ENCODE results near the gene COQ10A.
A peak's percentile ranks its signal among the peaks of the same experiment; 100 is the strongest.
"Not testable (repeated sequence)": the region's sequence is repeated elsewhere in the genome, so short reads cannot be mapped to it uniquely, and the experiment has no call there.

Gene COQ10A

DNA sequence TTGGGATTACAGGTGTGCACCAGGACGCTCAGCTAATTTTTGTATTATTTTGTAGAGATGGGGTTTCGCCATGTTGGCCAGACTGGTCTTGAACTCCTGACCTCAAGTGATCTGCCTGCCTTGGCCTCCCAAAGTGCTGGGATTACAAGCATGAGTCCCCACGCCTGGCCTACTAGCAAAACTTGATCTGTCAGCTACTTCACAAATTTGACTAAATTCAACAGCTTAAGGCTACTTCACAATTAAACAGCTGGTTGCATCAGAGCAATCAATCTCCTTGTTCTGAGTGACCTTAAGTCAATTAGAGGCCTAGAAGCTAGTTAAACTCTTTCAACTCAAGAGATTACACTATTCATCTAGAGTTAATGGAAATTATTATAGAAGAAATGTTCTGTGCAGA is 12.2 kb downstream of the COQ10A start:
- DNase-seq (ENCODE audit: low read depth, low spot score), result no peak

DNA sequence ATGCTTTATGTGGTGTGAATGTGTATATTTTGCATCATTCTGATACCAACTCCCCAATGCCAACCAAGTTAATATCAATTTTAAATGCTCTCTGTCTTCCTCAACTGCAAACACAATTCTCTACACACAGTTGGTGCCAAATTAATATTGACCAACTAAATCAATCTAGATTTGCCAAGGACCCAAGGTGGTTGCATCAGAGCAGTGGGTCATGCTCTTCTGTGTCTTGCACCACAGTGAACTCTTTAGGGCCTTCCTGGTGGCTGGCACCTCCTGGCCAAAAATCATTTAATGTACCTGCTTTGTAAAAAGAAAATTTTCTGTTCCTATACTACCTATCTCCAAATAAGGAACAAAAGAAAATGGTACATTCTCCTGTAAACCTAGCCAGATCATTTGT is 14.1 kb downstream of the COQ10A start:
- no peak for DNase-seq (ENCODE audit: low read depth, low spot score)

DNA sequence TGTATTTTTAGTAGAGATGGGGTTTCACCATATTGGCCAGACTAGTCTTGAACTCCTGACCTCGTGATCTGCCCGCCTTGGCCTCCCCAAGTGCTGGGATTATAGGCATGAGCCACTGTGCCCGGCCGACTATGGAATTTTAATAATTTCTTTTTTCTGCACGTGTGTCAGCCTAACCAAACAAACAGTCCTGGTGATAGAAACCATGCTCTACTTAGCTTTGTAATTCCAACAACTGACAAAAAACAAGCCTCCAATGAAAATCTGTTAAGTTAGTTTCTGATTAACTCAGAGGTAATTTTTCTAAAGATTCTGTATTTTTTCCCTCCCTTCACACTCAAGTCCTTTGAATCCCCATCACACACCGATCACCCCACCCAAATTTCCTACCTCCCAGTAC is 15.3 kb downstream of the COQ10A start:
- no peak for DNase-seq (ENCODE audit: low read depth, low spot score)

DNA sequence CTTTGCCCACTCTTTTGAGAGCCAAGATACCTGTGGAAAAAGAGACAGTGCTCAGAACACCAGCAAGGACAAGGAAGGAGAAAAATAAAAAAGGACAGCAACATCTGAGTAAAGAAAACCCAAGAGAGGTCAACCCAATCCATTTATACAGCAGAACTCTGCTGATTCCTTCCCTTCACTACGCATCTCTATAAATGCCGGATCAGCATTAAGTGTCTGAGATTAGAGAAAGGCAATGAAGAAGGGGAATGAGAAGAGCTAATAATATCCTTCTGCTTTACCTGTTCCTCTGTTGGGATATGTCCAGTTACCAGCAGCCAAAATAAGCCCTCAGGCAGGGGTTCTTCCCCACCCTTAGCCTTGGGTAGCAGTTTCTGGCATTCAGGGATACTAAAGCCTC is 15.8 kb downstream of the COQ10A start:
- no peak for DNase-seq (ENCODE audit: low read depth, low spot score)

DNA sequence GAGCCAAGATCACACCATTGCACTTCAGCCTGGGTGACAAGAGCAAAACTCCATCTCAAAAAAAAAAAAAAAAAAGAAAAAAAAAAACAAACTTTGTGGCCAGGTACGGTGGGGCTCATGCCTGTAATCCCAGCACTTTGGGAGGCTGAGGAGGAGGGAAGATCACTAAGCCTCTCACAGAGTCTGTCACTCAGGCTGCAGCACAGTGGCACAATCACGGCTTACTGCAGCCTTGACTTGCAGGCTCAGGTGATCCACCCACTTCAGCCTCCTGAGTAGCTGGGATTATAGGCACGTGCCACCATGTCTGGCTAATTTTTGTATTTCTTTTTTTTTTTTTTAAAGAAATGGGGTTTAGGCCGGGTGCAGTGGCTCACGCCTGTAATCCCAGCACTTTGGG is 17.5 kb downstream of the COQ10A start:
- not testable (repeated sequence) for DNase-seq (ENCODE audit: low read depth, low spot score)

DNA sequence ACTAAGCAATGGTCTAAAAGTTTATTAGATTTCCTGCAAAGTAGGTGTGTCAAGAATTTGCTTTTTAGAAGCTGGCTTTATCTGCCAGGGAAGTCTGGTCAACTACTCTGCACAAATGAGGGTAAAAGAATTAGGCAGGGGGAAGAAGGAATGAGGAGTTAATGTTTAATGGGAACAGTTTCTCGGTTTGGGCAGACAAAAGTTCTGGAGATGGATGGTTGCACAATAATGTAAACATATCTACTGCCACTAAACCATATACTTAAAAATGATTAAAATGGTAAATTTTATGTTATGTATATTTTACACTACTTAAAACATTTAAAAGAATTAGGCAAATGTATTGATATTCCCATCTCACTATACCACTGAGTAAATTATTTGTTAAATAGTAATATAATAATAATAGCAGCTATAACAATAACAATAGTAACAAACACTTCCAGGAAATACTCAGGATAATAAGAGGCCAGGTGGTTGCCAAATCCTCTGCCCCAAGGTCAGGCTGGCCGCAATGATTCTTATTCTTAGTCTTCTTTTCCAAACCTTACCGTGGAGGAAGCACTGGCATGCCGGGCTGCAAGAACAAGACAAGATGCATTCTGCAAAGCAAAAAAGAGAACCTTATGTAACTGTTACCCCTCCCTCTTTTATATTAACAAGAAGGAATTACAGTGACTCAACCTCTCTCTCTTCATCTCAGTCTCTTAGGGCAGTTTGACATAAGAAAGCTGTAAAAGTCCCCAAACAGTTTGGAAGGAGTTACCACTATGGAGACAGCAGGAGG is 19.5 kb downstream of the COQ10A start:
- DNase-seq (ENCODE audit: low read depth, low spot score), result no peak

DNA sequence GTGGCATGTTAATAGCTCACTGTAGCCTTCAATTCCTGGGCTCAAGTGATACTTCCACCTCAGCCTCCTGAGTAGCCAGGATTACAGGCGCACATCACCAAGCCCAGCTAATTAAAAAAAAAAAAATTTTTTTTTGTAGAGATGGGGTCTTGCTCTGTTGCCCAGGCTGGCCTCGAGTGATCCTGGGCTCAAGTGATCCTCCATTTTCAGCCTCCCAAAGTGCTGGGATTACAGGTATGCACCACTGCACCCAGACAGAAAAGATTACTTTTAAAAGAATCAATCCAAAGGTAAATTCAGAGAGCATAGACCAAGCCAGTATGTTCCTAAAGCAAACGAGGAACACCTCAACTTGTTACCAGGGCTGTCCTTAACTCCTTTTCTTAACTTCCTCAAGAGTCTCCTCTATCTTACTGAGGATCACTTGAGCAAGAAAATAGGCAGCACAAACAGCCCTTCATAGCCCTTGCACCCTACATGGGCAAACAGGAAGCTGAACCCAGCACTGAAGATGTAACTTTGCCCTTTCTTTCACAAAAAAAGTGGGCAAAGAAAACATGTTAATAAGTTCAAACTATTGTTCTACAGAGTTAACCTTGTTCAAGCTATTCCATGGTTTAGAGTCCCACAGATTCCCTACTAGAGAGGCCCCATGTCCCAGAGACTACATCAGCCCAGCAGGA is 22.1 kb downstream of the COQ10A start:
- no peak for DNase-seq (ENCODE audit: low read depth, low spot score)

DNA sequence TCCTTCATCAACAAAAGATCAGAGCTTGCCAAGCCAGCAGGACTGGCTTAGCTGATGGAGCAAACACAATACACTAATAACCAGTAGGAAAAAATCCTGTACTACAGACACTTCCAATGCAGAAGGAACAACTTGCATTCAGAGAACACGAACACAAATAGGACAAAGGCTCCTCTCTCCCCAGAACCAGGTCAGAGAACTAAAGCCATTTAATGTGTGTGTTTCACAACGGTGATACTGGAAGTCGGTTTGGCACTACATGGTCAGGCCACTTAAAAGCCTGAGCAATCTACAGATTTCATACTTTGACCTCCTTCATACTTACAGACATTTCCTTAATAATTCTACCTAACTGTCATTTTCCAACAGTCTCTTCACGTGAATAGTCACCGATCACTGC is 27.1 kb downstream of the COQ10A start:
- no peak for DNase-seq (ENCODE audit: low read depth, low spot score)

DNA sequence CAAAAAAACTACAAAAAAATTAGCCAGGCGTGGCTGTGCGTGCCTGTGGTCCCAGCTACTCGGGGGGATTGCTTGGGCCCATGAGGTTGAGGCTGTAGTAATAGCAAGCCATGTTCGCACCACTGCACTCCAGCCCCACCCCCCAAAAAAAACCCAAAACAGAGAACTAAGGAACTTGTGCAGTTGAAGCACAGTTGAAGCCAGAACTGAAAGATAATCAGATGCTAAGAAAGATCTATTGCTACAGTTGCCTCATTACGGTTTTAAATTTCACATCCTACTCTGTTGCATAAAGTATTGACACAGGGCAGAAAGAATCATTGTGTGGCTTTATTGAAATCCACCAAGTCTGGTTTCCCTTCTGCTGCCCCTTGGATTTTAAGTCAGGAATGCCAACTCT is 29.6 kb downstream of the COQ10A start:
- no peak for DNase-seq (ENCODE audit: low read depth, low spot score)

DNA sequence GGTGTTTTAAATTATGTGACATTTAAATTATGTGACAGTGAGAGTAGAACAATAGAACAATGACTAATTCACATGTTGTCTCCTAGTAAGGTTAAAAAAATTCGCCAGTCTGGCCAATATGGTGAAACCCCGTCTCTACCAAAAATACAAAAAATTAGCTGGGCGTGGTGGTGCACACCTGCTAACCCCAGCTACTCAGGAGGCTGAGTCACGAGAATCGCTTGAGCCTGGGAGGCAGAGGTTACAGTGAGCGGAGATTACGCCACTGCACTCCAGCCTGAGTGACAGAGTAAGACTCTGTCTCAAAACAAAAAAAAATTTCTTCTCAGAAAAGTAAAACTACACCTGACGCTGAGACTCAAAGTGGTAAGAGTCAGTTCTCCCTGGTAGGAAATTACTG is 30.7 kb downstream of the COQ10A start:
- no peak for DNase-seq (ENCODE audit: low read depth, low spot score)

DNA sequence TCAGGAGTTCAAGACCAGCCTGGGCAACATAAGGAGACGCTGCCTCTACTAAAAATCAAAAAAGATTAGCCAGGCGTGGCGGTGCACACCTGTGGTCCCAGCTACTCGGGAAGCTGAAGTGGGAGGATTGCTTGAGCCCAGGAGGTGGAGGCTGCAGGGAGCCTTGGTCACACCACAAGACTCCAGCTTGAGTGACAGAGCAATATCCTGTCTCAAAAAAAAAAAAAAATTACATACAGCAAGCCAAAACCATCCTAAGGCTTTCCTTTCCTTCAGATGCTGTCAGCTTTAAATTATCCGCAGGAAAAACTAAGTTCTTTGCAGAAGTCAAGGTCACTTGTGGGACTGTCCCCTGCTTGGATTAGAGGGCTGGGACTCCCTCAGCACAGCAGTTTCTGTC is 32.1 kb downstream of the COQ10A start:
- no peak for DNase-seq (ENCODE audit: low read depth, low spot score)

DNA sequence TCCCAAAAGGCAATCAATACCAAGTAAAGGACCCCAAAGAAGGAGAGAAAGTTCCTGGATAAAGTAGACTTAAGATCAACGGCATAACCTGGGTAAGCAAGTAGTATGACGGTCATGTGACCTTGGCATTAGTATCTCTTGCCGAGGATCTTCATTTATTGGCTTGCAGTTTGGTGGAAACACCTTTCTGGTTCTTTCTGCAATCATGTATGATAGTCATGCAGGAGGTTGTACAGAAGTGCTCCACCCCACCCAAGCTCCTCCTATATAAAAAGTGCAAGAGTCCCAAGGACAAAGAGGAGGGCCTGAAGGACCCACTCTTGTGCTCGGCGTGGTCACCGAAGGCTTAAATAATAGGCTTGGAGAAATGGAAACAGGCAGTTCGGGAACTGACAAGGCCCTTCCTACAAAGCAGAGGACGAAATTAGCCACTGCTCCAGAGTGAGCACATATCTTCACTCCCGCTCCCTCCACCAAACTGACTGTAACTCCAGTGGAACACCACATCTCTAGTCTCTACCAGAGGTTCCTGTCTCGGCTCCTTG is 32.6 kb downstream of the COQ10A start:
- DNase-seq (ENCODE audit: low read depth, low spot score), result no peak

DNA sequence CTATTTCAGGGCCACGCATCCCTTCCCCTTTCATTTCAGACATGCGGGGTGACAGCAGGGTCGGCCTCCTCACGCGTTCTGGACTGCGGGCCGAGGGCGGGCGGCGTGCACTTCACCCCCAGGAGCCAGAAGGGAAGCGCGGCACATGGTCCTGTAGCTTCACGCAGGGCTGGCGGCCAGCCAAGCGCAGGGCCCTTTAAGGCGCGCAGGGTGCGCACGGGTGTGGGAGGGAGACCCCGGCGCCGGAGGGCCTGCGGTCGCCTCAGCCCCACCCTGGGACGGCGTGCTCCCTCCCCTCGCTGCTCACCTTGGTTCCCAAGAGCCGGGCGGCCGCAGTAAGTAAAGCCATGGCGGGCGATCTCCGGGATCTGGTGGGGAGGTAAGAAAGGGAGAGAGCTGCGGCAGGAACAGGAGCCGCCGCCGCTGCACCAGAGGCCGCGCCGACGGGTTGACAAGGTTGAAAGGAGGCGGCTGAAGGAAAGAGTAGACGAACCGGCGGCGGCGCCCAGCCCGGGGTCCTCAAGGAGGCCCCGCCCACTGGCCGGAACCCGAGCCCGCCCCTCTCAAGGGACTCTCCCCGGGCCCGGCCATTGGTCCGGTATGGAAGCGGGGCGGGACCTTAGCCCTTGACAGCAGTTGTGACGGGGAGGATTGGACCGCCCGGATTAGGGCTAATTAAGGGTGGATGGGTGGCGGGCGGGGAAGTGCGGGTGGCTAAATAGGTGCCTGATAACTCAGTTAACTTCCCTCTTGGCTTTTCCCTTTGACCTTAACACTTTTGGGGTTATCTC is 33.3 kb downstream of the COQ10A start, which contains the start of gene CS:
CS (minus strand) TSS at position 478 of the 791 bp plus-strand sequence; CDS start at position 349, 129 bp downstream.
- DNase-seq (ENCODE audit: low read depth, low spot score), result peak; percentile 98

DNA sequence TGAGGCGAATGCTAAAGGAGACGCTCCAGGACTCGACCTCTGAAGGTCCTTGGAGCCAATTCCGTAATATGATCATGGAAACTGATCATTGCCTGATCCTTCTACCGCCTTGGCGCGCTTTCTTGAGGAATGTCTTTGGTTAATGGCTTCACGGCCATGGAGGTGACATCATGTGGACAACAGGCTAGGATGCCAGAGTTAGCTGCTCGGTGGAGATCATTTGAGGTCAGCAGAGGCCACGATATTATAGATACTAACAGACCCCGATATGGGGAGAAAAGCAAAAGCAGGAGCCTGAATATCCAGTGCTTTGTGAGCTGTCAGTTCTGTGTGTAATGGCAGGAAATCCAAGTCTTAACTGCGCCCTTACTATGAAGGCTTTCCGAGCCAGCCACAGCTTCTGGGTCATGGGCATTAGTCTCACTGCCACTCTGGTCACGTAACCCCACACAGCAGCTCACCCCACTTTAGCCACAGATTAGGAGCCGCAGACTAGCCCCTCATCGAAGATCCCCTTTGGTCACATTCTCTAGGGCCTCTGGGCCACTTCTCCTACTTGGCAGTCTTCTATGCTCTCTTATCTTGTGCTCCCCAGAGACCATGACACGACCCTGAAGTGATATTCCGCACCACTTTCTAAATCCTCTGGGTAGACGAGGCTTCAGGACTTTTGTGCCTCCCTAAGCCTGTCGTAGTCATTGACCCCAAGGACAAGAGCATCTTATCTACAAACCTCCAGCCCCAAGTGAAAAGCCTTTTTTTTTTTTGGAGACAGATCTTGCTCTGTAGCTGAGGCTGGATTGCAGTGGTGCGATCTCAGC is 34.1 kb downstream of the COQ10A start:
- no peak for DNase-seq (ENCODE audit: low read depth, low spot score)

DNA sequence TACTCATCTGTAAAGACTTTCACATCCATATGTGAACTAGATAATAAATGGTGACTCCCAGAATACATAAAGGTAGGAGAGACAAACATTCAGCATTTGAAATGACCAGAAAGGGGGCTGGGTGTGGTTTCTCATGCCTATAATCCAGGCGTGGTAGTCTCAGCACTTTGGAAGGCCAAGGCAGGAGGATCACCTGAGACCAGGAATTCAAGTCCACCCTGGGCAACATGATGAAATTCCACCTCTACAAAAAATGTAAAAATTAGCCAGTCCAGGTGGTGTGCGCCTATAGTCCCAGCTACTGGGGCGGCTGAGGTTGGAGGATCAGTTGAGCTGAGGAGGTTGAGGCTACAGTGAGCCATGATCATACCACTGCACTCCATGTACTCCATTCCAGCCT is 37.5 kb downstream of the COQ10A start:
- no peak for DNase-seq (ENCODE audit: low read depth, low spot score)

DNA sequence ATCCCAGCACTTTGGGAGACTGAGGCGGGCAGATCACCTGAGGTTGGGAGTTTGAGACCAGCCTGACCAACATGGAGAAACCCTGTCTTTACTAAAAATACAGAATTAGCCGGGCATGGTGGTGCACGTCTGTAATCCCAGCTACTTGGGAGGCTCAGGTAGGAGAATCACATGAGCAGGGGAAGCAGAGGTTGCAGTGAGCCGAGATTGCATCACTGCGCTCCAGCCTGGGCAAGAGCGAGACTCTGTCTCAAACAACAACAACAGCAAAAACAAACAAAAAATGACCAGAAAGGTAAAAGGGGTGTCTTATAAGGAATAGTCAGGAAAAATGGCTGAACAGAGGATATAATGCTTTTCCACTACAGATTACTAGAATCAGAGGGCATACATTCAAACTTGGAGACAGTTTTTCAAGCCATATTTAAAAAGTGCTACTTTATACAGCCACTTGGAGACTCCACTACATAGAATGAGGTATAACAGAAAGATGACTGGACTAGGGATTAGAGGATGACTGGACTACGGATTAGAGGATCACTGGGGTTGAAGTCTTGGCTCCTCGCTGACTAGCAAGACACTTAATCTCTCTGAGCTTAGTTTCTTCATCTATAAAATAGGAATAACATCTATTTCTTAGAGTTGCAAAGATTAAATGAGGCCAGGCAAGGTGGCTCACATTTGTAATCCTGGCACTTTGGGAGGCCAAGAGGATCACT is 38.3 kb downstream of the COQ10A start:
- no peak for DNase-seq (ENCODE audit: low read depth, low spot score)

DNA sequence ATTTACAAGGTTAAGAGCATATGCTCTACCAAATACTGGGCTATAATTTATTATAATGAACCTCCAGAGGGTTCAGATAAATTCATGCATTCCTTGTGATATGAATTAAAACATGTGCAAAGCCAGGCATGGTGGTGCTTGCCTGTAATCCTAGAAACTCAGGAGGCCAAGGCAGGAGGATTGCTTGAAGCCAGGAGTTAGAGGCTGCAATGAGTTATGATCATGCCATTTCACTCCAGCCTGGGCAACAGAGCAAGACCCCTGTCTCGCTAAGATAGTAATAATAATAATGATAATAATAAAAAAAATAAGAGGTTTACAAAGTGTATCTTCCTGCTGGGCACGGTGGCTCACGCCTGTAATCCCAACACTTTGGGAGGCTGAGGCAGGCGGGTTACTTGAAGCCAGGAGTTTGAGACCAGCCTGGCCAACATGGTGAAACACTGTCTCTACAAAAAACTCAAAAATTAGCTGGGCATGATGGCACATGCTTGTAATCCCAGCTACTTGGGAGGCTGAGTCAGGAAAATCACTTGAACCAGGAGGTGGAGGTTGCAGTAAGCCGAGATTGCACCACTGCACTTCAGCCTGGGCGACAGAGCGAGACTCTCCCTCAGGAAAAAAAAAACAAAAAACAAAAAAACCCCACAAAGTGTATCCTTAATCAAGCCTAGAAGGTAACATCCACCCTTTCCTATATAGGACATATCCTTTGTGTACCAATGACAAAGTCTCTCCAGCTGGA is 40.7 kb downstream of the COQ10A start:
- no peak for DNase-seq (ENCODE audit: low read depth, low spot score)

DNA sequence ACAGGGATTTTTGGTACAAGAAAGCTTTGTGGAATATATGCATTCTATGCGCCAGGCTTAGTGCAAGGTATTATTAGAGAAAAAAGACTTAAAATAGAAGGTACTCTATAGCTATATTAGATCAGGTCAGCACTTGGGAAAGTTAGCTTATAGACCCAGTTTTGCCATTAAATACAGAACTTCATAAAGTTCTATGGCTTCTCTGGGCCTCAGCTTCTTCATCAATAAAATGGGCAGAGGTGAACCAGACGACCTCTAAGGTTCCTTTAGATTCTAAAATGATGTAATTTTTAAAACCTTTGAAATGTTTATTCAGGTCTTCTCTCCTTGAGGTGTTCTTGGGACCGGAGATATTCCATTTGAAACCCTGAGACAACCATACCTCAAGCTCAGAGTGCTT is 42.0 kb downstream of the COQ10A start:
- no peak for DNase-seq (ENCODE audit: low read depth, low spot score)

DNA sequence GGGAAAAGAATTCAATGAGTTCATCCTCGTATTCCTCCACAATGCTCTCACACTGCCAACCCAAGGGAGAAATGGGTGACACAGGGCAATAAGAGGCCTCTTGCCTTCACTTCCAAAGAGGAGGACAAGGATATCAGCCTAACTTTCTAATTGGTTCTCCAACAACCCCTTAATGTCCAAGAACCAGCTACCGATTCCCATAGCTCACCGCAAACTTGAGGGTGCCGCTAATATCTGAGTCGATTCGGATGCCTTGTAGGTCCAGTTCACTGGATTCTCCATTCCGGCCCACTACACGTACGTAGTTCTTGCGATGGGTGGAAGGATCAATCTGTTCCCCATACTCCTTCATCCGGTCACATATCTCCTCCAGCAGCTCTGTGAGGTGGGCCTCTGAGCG is 44.3 kb downstream of the COQ10A start:
- DNase-seq (ENCODE audit: low read depth, low spot score), result no peak

DNA sequence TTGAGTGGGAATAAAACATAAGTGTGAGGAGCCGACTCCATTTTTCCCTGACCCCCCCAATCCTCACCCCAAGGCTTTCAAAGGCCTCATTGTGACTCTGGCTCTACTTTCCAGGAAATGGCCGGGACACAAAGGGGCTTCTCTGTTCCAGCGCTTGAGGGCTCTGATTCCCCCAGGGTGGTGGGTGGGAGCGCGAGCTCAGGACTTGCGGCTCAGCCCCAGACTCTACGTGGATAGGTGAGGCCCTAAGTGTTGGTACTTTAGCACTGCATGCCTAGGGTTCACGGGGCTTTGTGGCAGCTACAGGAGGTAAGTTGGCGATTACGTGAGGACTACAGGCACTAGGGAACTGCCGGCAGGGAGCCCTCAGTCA is 48.5 kb downstream of the COQ10A start:
- DNase-seq (ENCODE audit: low read depth, low spot score), result no peak

Measured in activated CD4-positive, CD25-positive, alpha-beta regulatory T cell treated with anti-CD3 and anti-CD28 coated beads, Interleukin-2, amount 50 U/mL, for 16 hours (primary cell).